Caco-2 (cell line): ENCODE measurements around the gene PIH1D1. TPM values are rescaled to one million over a fixed set of nuclear protein-coding genes. Genes with fewer than 3 reads are reported as not detected.

Experiments
- BruUV-seq: library from RNA; stranded (reverse); fragments of 400-500 nt; replicated peaks from 2 replicates; lab custom pipeline; 2021; lab: Mats Ljungman, UMichigan
- CTCF ChIA-PET: fragments of 300-600 bp; sonication (Branson Sonifier 250); formaldehyde crosslinking; loops from one replicate; lab custom pipeline; 2022; ENCODE audit warnings: antibody characterized with exemption; lab: Charles Lee
- POLR2A ChIA-PET: fragments of 300-600 bp; sonication (Branson Sonifier 250); formaldehyde crosslinking; loops from one replicate; lab custom pipeline; 2022; ENCODE audit warnings: antibody characterized with exemption; lab: Charles Lee
- DNase-seq, 2 experiments: peaks; one replicate each; pipeline versions ENCODE4 v3.0.0 to v3.0.0-alpha.2; 2020 to 2022
- H3K27me3 ChIP-seq: replicated peaks from 2 replicates; pipeline ENCODE4 v1.6.0; 2011; ENCODE audit warnings: low read length; ENCODE audit not compliant: control insufficient read depth, insufficient read depth
- H3K36me3 ChIP-seq: 2 replicates; pipeline ENCODE4 v1.5.1; 2011; ENCODE audit warnings: low read length; ENCODE audit not compliant: control insufficient read depth, insufficient read depth
- H3K4me1 ChIP-seq: fragments of 250-450 bp; sonication (Bioruptor Pico); 2 replicates; pipeline ENCODE4 v1.5.1; 2020; ENCODE audit warnings: mild to moderate bottlenecking
- H3K4me3 ChIP-seq: 2 replicates; pipeline ENCODE4 v1.5.1; 2011; ENCODE audit warnings: low read depth, mild to moderate bottlenecking, control low read depth, low read length
- H3K9me3 ChIP-seq: fragments of 250-450 bp; sonication (Bioruptor Pico); 2 replicates; pipeline ENCODE4 v1.5.1; 2020; ENCODE audit warnings: mild to moderate bottlenecking, moderate library complexity
- H3K27ac Mint-ChIP-seq: one replicate; pipeline ENCODE4 v1.8.0; 2022; ENCODE audit warnings: mixed read lengths; ENCODE audit not compliant: unreplicated experiment
- H3K27me3 Mint-ChIP-seq: one replicate; pipeline ENCODE4 v1.8.0; 2022; ENCODE audit warnings: mixed read lengths; ENCODE audit not compliant: insufficient read depth, unreplicated experiment
- H3K36me3 Mint-ChIP-seq: one replicate; pipeline ENCODE4 v1.8.0; 2022; ENCODE audit warnings: mild to moderate bottlenecking, mixed read lengths; ENCODE audit not compliant: insufficient read depth, unreplicated experiment
- H3K4me1 Mint-ChIP-seq: one replicate; pipeline ENCODE4 v1.8.0; 2022; ENCODE audit warnings: low read depth, mixed read lengths; ENCODE audit not compliant: unreplicated experiment
- H3K4me3 Mint-ChIP-seq: one replicate; pipeline ENCODE4 v1.8.0; 2022; ENCODE audit warnings: mild to moderate bottlenecking, moderate library complexity, mixed read lengths; ENCODE audit not compliant: unreplicated experiment
- H3K9me3 Mint-ChIP-seq: one replicate; pipeline ENCODE4 v1.8.0; 2022; ENCODE audit warnings: mixed read lengths; ENCODE audit not compliant: unreplicated experiment
- CTCF ChIP-seq, 2 experiments: fragments of 200-600 bp in 1 of 2; IDR thresholded peaks; 1 replicate in 1 of 2; 2 replicates in 1 of 2; pipeline versions ENCODE4 v1.5.1 to v1.8.0; 2011 to 2022; ENCODE audit warnings: antibody characterized with exemption in 1 of 2, control low read depth in 1 of 2, inconsistent platforms in 1 of 2, low read depth in 1 of 2, low read length in 1 of 2, mild to moderate bottlenecking in 1 of 2, moderate library complexity in 1 of 2; ENCODE audit not compliant: insufficient read depth in 1 of 2, severe bottlenecking in 1 of 2, unreplicated experiment in 1 of 2
- intact Hi-C: fragments of 100-400 bp; cut with micrococcal nuclease; formaldehyde crosslinking; loops from one replicate; pipeline ENCODE4 v1.10.0; 2022; ENCODE audit not compliant: unreplicated experiment
- total RNA-seq: library from RNA; stranded (reverse); gene quantifications from 2 replicates; pipeline ENCODE4 v1.2.3, GENCODE V29; 2022

Gene PIH1D1
- total RNA-seq, 1 experiment from 2014 or later: 150 TPM

GRCh38 chr19:49441210-49441959 lies 10.2 kb downstream of the PIH1D1 start, which contains the start of gene SLC17A7:
Gene SLC17A7 (minus strand): TSS chr19:49441527. CDS start chr19:49441379, 148 bp downstream.
- peak within 1 kb of the TSS; percentile 46 for H3K27ac Mint-ChIP-seq
- H3K4me3 Mint-ChIP-seq: peak within 1 kb of the TSS; percentile 79
- POLR2A ChIA-PET: no interaction called here
- peaks cover 8% of the 10 kb centered on the region for H3K9me3 Mint-ChIP-seq
- H3K36me3 Mint-ChIP-seq: peaks cover 13% of the 10 kb centered on the region
- intact Hi-C loops: no loop called here
- peaks cover 23% of the 10 kb centered on the region for H3K4me1 Mint-ChIP-seq
- DNase-seq: peak in 1 of 2 experiments; percentile 43
- H3K36me3 ChIP-seq: no peaks in the 10 kb centered on the region
- no peak for TF ChIP-seq CTCF (IDR thresholded peaks at IDR 0.05; ENCODE audit: insufficient read depth in 1 of 2, low read depth in 1 of 2, low read length in 1 of 2, severe bottlenecking in 1 of 2, unreplicated experiment in 1 of 2)
- no TSS peak for BruUV-seq
- H3K27me3 Mint-ChIP-seq: peaks cover 45% of the 10 kb centered on the region
- peak within 1 kb of the TSS; percentile 65 for H3K4me3 ChIP-seq
- CTCF ChIA-PET: interaction anchor here (0.6 kb wide), 1 partner anchor 28 kb away, joined by 6 read pairs; no protein-coding TSS in a partner anchor
- no peaks in the 10 kb centered on the region for H3K9me3 ChIP-seq
- peaks cover 6% of the 10 kb centered on the region for H3K27me3 ChIP-seq
- H3K4me1 ChIP-seq: 0 out of 2 replicates have a peak, but pooled peaks cover 3% of the 10 kb centered on the region

- H3K27me3 ChIP-seq: peaks cover 6% of the 10 kb centered on the region
- peaks cover 23% of the 10 kb centered on the region for H3K4me1 Mint-ChIP-seq
- peaks cover 45% of the 10 kb centered on the region for H3K27me3 Mint-ChIP-seq
- intact Hi-C loops: no loop called here
- peaks cover 8% of the 10 kb centered on the region for H3K9me3 Mint-ChIP-seq
- peak overlapping the region; percentile 70 for H3K4me3 Mint-ChIP-seq
- BruUV-seq: no TSS peak
- no peaks in the 10 kb centered on the region for H3K36me3 ChIP-seq
- H3K36me3 Mint-ChIP-seq: peaks cover 10% of the 10 kb centered on the region
- no peak for TF ChIP-seq CTCF (IDR thresholded peaks at IDR 0.05; ENCODE audit: insufficient read depth in 1 of 2, low read depth in 1 of 2, low read length in 1 of 2, severe bottlenecking in 1 of 2, unreplicated experiment in 1 of 2)
- peak overlapping the region; percentile 4 for H3K27ac Mint-ChIP-seq
- POLR2A ChIA-PET: no interaction called here
- 0 out of 2 replicates have a peak overlapping the region, but pooled peaks have one; percentile 9 for H3K4me3 ChIP-seq
- DNase-seq: no peak
- CTCF ChIA-PET: no interaction called here
- H3K4me1 ChIP-seq: 0 out of 2 replicates have a peak, but pooled peaks cover 3% of the 10 kb centered on the region
- no peaks in the 10 kb centered on the region for H3K9me3 ChIP-seq
Observed at GRCh38 chr19:49440439-49441209, 11.0 kb downstream of the PIH1D1 start.

- ChIA-PET POLR2A (no interaction called here), CTCF (no interaction called here)
- no TSS peak for BruUV-seq
- H3K36me3 ChIP-seq: no peaks in the 10 kb centered on the region
- no peak overlapping the region for H3K4me3 ChIP-seq
- Mint-ChIP-seq H3K27ac (no peak overlapping the region), H3K36me3 (peaks cover 10% of the 10 kb centered on the region), H3K4me3 (no peak overlapping the region), H3K9me3 (peaks cover 8% of the 10 kb centered on the region), H3K4me1 (peaks cover 23% of the 10 kb centered on the region), H3K27me3 (peaks cover 45% of the 10 kb centered on the region)
- no peak for TF ChIP-seq CTCF (IDR thresholded peaks at IDR 0.05; ENCODE audit: insufficient read depth in 1 of 2, low read depth in 1 of 2, low read length in 1 of 2, severe bottlenecking in 1 of 2, unreplicated experiment in 1 of 2)
- no peaks in the 10 kb centered on the region for H3K9me3 ChIP-seq
- H3K27me3 ChIP-seq: peaks cover 6% of the 10 kb centered on the region
- 0 out of 2 replicates have a peak, but pooled peaks cover 3% of the 10 kb centered on the region for H3K4me1 ChIP-seq
- intact Hi-C loops: no loop called here
- DNase-seq: no peak
Observed at GRCh38 chr19:49439836-49440235, 11.8 kb downstream of the PIH1D1 start.
